ENCODE results near the gene HIVEP3.

HIVEP3 gene

GRCh38 chr1:41728403-41729202 is 190.1 kb downstream of the HIVEP3 start:
- TF ChIP-seq CTCF (IDR thresholded peaks at IDR 0.05; ENCODE audit: insufficient read depth, low read depth, low read length, missing control alignments): no peak
- no peak for DNase-seq (ENCODE audit: low read depth)
- H3K4me3 ChIP-seq (ENCODE audit: low read length): no peak overlapping the region

GRCh38 chr1:41727749-41728115 is 191.0 kb downstream of the HIVEP3 start:
- H3K4me3 ChIP-seq (ENCODE audit: low read length): no peak overlapping the region
- no peak for DNase-seq (ENCODE audit: low read depth)
- TF ChIP-seq CTCF (IDR thresholded peaks at IDR 0.05; ENCODE audit: insufficient read depth, low read depth, low read length, missing control alignments): no peak

GRCh38 chr1:41726899-41727748 is 191.6 kb downstream of the HIVEP3 start:
- DNase-seq (ENCODE audit: low read depth): no peak
- no peak overlapping the region for H3K4me3 ChIP-seq (ENCODE audit: low read length)
- TF ChIP-seq CTCF (IDR thresholded peaks at IDR 0.05; ENCODE audit: insufficient read depth, low read depth, low read length, missing control alignments): no peak

- no peak overlapping the region for H3K4me3 ChIP-seq (ENCODE audit: low read length)
- TF ChIP-seq CTCF (IDR thresholded peaks at IDR 0.05; ENCODE audit: insufficient read depth, low read depth, low read length, missing control alignments): no peak
These were observed 192.4 kb downstream of the HIVEP3 start for GRCh38 chr1:41726292-41726691.

GRCh38 chr1:41724926-41725325 is 193.8 kb downstream of the HIVEP3 start:
- H3K4me3 ChIP-seq (ENCODE audit: low read length): no peak overlapping the region

More at GRCh38 chr1:41726292-41726691, 192.4 kb downstream of the HIVEP3 start:
- DNase-seq (ENCODE audit: low read depth): no peak

GRCh38 chr1:41724248-41724647 is 194.5 kb downstream of the HIVEP3 start:
- no peak for DNase-seq (ENCODE audit: low read depth)
- no peak overlapping the region for H3K4me3 ChIP-seq (ENCODE audit: low read length)
- no peak for TF ChIP-seq CTCF (IDR thresholded peaks at IDR 0.05; ENCODE audit: insufficient read depth, low read depth, low read length, missing control alignments)

More at GRCh38 chr1:41724926-41725325, 193.8 kb downstream of the HIVEP3 start:
- TF ChIP-seq CTCF (IDR thresholded peaks at IDR 0.05; ENCODE audit: insufficient read depth, low read depth, low read length, missing control alignments): no peak
- DNase-seq (ENCODE audit: low read depth): no peak

Measured in epithelial cell of esophagus (primary cell).